Fibroblast of skin of left quadriceps (primary cell): Measurements from ENCODE around the gene RPL38.

Source experiments
- DNase-seq, 2 experiments: peaks; one replicate each; pipeline ENCODE4 v3.0.0-alpha.2; 2013; ENCODE audit warnings: low read depth in 2 of 2

Gene RPL38

DNA sequence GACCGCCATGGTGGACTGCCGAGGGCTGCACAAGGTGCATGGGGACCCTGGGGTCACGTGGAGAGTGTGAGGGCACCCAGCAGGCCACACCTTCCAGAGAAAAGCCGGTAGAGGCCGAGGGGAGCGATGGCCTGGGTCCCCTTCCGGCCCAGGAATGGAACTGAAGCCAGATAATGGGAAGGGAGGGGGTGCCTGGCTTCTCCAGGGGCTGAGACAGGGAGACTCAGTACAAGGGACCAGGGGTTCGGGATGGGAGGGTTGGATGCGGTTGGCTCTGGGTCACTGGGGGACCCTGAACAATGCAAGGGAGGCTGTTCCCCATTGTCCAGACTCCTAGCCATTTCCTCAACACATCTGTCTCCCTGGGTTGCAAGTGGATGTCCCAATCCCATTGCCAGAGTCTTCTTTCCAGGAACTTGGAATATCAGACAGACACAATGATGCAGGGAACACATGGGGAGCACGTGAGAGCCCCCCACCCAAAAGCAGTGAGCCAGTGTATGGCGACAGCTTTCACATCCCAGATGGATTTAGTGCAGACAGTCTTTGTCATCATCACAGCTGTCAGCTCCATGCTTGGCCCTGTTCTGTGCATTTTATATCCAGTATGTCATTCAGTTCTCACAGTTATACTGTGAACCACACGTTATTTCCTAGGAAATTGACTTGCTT, 47.0 kb downstream of the RPL38 start:
- no peak for DNase-seq

GRCh38 chr17:74251051-74251450, 47.6 kb downstream of the RPL38 start:
- DNase-seq = no peak

DNA sequence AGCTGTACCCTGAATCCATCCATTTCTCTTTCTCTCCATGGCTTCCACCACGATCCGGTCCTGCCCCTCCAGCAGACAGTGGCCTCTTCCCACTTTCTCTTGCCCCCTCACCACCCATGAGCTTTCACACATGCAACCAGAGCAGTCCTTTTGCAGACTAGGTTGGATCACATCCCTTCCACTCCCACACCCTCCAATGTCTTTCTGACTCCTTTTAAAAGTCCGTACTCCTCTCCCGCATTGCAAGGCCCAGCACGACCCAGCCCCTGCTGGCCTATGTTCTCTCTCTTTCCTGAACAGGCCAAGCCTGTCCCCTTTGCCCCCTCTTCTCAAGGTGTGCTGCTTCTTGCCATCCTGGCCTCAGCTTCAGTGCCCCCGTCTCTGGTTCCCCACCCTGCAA, 48.1 kb downstream of the RPL38 start:
- no peak for DNase-seq

- no peak for DNase-seq
Measured at GRCh38 chr17:74252211-74252610, 48.7 kb downstream of the RPL38 start.

- DNase-seq = no peak
Measured at GRCh38 chr17:74253036-74253435, 49.6 kb downstream of the RPL38 start.

- DNase-seq = no peak
Measured at GRCh38 chr17:74257311-74257710, 53.8 kb downstream of the RPL38 start.

DNA sequence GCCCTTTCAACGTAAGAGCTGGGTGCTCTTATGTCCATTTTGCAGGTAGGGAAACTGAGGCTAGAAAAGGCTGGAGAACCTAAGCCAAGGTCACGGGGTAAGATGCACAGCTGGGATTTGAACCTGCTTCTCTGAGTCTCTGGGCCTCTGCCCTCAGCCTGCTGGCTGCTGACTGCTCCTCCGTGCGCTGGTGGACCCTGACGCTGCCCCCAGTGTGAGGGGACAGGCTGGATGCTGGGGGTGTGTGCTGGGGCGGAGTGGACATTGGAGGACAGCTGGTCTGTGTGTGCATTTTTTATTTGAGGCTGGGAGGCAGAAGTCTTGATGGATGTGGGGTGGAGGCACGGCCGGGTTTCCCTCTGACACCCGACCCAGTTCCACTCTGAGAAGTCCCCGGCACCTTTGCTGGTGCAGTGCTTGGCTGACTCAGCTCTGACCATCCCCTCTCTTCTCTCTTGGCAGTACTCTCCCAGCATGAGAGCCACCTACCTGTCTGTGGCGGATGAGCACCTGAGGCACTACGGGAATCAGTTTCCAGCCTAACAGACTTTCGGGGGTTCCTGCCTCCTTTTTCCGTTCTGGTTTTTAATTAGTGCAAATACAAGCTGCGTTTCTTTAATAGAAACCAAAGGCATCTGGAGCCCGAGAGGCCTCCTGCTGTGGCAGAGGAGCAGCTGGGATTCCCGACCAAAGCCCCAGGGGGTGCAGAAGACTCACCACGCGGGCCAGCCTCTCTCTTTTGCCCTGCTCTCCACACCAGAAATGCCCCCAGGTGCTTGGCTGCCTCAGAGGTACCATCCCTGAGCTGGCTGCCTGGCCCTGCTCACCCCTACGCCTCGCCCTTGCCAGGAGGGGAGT, 56.4 kb downstream of the RPL38 start:
- no peak for DNase-seq
